G401 (cell line): Measurements from ENCODE around the gene GRK6. TPM values are rescaled to one million over a fixed set of nuclear protein-coding genes. Genes with fewer than 3 reads are reported as not detected.
"Not testable (repeated sequence)": the region's sequence is repeated elsewhere in the genome, so short reads cannot be mapped to it uniquely, and the experiment has no call there.

Experiments
- DNase-seq: peaks from one replicate; pipeline ENCODE4 v3.0.0-alpha.2; 2015; ENCODE audit warnings: low spot score
- in situ Hi-C: cut with HindIII; loops from 2 replicates; pipeline ENCODE4 v1.10.0; 2016; ENCODE audit warnings: low sequenced_read_pairs, mixed read lengths
- total RNA-seq: library from RNA; depleted of rRNA; stranded (reverse); fragments of >200 nt; shearing (Covaris generic); gene quantifications from 2 replicates; pipeline ENCODE4 v1.2.3, GENCODE V29; 2014

The GRK6 gene
- total RNA-seq, 1 experiment from 2014 or later, result 62.3 TPM

DNA sequence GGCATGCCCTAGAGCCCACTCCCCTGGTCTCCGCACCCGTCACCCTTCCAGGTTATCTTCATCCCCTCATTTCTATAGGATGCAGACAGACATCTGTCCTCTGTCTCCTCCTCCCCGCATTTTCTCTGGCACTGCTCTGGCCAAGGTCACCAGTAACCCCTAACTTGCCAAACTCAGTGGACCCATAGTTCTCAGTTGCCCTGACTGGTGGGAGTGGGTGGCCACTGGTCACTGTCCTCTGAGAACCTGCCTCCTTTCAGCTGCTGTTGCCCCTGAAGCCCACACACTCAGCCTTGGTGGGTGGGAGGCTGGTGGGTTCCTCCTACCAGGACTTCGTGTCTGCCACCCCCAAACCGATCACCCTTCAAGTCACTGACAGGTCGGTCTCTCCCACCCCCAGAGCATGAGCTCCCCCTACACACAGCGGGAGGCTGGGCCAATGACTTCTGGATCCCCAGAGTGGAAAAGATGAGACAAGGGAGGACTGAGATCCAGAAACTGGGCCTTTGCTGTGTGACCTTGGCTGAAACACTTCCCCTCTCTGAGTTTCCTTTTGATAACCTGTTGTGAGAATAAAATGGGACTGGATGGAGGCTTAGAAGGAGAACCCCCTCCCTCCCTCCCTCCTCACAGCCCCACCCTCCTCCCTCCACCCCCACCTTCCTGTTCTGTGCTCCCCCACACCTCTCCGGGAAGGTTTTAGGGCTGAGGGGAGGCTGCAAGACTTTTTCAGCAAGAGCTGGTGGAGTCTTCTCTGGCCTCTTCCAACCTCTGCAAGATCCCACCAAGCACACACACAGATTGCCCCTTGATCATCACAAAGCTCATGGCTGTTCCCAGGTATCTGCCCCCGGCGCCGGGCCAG is 49.3 kb downstream of the GRK6 start:
- in situ Hi-C loops, result no loop called here
- no peak for DNase-seq

DNA sequence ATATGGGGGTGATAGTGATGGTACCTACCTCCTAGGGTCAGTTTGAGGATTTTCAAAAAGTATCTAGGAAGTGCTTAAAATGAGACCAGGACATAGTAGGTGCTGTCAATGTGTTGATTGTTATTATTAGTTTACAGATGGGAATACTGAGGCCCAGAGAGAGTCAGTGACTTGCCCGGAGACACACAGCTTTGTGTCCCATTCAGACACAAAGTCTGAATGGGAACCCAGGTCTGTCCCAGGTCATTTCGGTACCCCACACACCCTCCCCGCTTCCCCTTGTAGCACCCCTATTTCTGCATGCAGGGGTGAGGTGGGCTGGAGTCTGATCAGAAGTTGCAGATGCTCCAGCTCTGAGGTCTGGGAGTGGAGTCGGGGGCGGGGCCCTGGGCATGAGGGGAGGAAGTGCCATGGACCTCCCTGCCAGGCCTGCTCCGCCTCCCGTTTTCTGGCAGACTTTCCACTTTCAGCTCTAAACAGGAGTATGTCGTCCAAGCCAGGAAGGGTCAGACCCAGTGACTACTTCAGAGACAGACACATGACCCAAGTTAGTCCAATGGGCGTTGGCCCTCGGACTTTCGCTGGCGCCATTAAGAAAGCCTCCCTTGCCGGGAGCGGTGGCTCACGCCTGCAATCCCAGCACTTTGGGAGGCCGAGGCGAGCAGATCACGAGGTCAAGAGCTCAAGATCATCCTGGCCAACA is 50.2 kb downstream of the GRK6 start:
- DNase-seq, result no peak
- in situ Hi-C loops, result no loop called here

DNA sequence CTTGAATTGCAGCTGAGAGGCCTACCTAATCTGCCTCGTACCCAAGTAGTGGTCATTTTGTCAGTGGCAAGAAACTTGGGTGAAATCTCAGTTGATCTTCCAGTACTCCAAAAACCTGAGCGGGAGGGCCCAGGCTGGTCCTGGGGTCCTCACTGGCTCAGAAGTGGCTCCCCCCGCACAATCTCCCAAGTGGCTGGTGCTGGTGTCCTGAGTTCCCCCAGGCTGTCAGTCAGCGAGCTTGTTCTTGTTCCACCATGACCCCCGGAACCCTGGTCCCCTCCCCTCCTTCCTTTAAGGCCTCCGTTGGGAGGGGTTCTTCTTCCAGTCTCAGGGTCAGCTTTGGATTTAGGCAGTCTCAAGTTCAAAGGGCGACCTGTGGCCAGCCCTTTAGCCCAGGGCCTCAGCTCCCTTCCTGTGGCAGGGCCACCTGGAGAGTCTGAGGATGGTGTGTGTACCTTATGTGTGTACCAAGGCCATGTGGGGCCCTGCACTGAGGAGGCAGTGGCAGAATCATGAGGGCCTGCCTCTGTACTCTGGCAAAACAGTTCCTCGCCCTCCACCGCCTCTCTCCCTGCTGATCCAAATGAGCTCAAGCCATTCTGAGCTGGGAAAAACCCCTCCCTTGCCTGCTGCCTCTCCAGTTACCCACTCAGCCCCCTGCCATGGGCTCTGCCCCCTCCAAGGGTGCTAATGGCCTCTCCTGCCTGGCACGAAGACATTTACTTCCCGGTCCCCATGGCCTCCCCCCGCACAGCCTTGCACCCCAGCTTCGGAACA is 51.4 kb downstream of the GRK6 start:
- in situ Hi-C loops, result no loop called here
- DNase-seq, result no peak

DNA sequence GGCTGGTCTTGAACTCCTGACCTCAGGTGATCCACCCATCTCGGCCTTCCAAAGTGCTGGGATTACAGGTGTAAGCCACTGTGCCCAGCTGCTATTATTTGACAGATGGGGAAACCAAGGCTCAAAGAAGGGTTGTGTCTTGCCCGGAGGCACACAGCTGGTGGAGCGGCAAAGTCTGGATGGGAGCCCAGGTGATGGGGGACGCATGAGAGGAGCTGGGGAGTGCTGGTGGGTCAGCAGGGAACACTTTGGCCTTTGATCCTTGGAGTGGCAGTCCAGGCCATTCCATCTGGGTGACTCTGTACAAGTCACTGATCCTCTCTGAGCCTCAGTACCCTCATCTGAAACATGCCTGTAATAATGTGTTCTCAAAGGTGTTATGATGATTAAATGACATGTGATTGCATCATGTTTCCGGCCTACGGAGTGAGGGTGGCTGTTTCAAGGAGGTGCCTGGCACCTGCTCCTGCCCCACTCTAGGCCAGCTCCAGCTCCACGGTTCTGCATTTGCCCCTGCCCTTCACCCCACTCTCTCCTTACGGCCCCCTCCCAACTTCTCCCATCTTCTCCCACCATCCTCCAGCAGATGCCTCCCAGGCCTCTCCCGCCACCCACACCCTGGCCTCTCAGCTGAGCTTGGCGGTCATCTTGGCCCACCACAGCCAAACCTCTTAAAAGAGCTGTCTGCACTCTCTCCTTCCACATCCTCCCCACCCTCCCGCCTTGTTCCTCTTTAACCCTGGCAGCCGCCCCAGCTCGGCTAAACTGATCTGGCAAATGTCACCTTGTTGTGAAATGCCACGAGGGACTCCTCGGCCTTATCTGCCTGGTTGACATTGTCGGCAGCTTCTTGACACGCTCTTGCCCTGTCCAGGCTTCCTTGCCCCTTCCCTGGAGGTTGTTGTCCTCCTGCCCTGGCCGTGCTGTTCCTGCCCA is 52.5 kb downstream of the GRK6 start:
- in situ Hi-C loops, result no loop called here
- DNase-seq, result no peak

DNA sequence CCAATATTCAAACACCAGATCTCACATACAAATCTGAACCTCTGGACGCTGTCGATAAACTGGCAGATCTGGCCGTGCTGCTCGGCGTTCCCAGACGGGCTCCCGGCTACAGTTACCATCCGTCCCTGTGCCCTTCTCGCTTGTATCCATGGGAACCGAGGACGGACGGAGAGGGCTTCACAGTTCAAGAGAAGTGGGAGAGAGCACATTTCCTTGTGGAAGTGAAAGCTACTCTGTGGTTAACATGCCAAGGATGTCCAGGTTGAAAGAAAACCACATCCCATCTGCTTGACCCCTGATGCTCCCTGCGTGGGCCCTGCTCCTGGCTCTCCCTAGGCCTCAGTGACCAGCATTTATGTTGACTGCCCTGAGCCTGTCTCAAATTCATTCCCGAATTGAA is 53.3 kb downstream of the GRK6 start:
- no peak for DNase-seq
- in situ Hi-C loops, result no loop called here

DNA sequence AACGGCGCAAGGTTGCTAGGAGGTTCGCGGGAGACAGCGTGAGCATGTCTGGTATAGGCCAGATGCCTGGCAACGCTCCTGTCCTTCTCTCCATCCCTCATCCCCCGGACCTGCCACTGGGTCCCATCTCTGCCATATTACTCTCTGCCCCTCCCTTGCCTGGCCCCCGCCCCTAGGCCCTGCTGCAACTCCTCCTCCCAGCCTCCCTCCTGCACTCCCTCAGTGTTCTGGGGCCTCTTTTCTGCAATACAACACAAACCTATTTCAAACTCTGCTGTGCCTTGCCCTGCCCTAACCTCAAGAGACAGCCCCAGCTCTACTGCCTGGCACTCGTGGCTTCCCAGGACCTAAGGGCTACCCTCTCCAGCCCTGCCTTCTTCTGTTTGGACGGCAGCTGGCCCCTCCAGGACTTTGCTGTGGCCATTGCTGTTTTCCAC is 55.9 kb downstream of the GRK6 start:
- DNase-seq, result no peak
- in situ Hi-C loops, result no loop called here

DNA sequence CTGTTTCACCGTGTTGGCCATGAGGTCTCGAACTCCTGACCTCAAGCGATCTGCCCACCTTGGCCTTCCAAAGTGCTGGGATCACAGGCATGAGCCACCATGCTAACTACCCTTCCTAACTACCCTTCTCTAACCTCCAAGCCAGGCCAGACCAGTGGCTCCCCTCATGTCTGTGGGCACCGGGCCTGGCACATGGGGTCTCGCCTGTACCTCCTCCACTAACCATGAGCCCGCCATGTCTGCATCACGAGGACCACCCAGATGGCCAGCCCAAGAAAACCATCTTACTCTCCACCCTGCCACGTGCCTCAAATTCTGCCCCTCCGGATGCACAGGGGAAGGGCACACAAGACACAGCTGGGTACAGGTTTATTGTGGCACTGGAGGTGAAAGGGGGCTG is 56.6 kb downstream of the GRK6 start:
- DNase-seq, result no peak
- in situ Hi-C loops, result no loop called here

DNA sequence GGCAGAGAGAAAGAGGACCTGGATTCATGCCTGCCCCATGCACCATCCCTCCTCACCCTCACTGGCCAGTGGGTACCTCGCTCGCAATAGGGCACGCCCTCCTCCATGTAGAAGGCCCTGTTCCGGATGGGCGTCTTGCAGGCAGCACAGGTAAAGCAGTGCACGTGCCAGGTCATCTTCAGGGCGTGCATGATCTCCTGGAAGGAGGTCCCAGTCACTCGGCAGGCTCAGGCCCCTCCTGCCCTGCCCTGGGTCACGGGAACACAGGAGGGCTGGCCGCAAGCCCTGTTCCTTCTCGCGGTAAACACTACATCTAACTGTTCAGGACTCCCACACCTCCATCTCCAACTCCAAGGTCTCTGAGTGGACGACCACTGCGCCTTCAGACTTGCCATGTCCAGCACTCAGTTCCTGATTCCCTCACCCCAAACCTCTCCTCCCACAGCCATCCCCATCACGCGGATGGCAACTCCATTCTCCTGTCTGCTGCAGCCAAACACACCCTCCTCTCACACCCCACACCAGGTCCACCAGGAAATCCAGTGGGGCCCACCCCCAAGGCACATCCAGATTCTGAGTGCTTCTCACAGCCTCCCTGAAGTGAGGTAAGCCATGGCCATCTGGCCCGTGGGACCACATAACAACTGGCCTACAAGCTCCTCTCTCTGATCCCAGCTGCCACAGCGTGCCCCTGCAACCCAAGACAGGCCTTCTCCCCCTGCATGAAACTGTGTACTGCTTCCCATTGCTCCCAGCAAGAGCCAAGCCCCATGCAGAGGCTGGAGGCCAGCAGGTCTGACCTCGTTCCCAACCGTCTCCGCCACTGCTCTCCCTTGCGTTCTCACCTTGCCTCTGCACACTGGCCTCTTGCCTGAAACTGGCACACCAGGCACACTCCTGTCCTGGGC is 57.8 kb downstream of the GRK6 start:
- no peak for DNase-seq
- in situ Hi-C loops, result no loop called here

DNA sequence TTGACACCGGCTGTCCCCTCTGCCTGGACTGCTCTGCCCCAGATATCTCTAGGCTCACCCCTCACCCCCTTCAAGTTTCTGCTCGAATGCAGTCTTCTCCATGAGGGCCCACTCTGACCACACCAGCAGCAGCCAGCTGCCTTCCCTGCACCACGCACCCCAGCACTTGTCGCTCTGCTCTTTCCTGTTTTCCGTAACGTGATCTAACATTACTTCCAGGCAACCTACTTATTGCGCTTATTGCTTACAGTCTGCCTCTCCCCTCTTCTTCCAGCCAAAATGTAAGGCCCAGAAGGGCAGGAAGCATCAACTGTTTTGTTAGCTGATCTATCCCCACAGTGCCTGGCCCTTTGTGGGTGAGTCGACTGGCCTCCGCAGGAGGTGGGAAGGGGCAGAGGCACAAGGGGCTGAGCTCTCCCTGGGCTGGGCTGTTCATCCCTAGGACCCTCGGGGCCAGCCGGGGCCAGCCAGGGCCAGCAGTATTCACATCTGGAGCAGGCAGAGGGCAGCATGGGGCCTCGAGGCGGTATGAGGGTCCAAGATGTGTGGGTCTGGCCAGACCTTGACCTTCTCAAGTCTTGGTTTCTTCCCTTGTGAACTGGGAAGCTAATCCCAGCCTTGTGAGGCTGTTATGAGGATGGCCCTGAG is 58.5 kb downstream of the GRK6 start:
- in situ Hi-C loops, result no loop called here
- no peak for DNase-seq

DNA sequence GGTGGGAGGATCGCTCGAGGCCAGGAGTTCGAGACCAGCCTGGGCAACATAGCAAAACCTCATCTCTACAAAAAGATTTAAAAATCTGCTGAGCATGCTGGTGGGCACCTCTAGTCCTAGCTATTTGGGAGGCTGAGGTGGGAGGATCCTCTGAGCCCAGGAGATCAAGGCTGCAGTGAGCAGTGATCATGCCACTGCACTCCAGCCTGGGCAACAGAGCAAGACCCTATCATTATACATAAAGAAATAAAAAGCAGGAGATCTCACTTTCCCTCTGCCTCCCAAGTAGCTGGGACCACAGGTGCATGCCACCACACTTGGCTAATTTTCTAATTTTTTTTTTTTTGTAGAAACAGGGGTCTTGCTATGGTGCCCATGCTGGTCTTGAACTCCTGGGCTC is 59.3 kb downstream of the GRK6 start:
- DNase-seq, in situ Hi-C loops: not testable (repeated sequence)

DNA sequence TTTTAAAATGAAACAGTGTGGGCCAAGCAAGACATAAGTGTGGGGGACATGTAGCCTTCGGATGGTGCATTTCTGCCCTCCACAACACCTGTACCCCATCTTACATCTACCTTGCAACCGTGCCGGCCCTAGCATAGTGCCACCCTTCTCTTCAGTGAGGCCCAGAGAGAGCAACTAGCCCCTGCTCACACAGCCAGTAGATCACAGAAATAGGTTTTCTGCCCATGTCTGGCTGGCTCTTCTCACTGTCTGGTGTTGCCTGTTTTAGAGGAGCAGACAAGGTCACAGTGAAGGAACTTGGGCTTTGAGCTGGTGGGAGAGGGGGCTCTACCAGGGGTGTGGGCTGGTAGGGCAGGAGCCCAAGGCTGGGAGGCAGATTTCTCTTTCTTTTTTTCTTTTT is 59.8 kb downstream of the GRK6 start:
- in situ Hi-C loops, result no loop called here
- DNase-seq, result no peak

DNA sequence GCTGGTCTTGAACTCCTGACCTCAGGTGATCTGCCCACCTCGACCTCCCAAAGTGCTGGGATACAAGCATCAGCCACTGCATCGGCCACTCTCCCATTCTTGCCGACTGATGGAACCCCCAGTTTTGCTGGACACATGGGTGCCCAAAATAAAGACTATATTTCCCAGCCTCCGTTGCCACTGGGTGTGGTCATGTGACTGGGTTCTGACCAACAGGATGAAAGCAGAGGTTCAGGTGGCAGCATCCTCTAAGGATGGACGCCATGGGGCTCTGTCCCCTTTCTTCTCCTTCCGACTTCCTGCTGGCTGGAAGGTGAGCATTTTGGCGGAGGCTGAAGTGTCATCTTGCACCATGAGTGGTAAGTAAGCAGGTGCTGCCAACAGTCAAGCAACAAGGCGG is 60.7 kb downstream of the GRK6 start:
- no peak for DNase-seq
- in situ Hi-C loops, result no loop called here

DNA sequence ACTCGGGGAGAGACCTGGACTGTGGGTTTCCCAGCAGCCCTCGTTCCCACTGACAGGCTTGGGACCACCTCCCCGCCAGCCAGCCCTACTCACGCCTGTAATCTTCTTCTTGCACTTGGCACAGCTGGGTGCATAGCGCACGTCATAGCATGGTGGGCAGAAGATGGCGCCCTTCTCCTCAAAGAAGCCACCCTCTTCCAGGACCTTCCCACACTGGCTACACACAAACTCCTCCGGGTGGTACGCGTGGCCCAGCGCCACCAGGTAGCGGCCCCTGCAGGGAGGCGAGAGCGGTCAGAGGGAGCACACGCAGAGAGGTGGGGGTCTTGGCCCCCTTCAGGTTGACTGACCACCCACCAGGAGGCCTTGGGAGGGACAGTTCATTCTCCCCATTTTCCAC is 61.5 kb downstream of the GRK6 start:
- DNase-seq, result no peak
- in situ Hi-C loops, result no loop called here

DNA sequence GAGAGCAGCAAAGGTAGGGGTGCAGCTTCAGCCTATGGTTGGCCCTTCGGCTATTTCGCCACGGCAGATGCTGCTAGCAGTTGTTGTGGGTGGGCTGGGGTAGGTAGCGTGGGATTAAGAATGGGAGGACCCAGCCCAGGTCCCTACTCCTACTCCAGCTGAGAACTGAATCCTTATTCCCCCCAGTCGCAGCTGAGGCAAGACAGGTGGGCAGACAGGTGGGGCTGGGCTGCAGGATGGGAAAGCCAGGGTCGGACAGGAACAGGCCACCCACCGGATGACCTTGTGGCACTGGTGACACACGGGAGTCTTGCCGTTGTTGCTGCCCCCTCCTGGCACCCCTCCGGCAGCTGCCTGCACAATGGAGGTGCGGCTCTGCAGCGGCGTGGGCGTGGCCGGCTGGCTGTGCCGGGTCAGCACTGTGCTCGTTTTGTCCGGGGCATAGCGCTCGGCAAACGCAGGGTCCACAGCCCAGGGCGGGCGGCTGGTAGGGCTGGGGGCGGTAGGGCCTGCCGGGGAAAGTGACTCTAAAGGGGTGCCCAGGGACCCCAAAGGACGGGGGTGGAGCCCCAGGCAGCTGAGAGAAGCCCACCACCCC is 62.7 kb downstream of the GRK6 start:
- DNase-seq, result no peak
- in situ Hi-C loops, result no loop called here

DNA sequence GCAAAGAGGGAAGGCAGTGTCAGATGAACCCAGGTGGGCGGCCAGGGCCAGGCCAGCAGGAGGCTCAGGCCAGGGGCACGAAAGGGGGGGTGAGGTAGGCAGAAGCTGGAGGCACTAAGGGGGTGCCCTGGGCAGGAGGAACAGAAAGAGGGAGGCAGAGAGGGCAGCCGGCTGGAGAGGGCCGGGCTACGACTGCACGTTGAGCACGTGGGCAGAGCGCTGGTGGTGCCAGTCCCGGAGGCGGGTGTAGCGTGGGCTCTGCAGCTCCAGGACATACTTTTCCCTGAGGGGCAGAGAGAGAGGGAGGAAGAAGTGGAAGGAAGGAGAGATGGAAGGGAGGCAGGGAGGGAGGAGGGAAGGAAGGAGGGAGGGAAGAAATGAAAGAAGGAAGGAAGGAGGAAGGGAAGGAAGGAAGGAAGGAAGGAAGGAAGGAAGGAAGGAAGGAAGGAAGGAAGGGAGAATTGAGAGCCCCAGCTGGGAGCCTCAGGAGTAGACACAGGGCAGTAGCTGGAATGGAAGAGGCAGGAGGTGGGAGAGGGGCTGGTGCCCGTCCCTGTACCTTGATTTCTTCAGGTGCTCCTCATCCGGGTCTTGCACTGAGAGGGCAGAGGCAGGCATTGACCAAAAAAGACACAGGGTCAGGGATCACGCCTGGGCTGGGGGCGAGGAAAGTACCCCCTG is 64.0 kb downstream of the GRK6 start:
- in situ Hi-C loops, result no loop called here
- DNase-seq, result peak; percentile 68

DNA sequence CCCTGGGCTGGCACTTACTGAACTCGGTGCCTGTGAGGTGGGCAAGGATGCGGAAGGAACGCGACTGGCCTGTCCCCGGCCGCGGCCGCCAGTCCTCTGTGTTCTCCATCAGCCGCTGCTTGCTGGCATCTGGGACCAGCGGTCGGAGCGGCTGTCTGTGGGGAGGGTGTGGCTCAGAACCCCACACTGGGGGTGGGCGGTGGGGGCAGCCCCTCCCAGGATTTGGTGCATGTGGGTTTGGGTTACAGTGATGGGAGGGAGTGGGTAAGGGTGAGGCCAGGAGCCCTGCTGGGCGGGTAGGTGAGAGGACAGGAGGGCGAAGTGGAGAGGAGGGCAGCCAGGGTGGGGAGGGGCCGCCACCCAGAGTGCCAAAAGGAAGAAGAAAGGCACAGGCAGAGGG is 64.5 kb downstream of the GRK6 start:
- DNase-seq, result no peak
- in situ Hi-C loops, result no loop called here
